ENCODE measurements around the gene TAGAP.

- no peak for TF ChIP-seq CTCF (optimal IDR thresholded peaks at IDR 0.05 in 1 of 3, IDR thresholded peaks at IDR 0.05 in 1 of 3, conservative IDR thresholded peaks at IDR 0.05 in 1 of 3; ENCODE audit: extremely low read depth in 1 of 3, insufficient read depth in 2 of 3, low read length in 3 of 3)
- TF ChIP-seq EZH2 (IDR thresholded peaks at IDR 0.05; ENCODE audit: low read length), result no peak
Observed at GRCh38 chr6:159090530-159091480, 46.0 kb upstream of the TAGAP start.

Data from keratinocyte (primary cell).